G401 (cell line): ENCODE data around the gene POMP. TPM values are rescaled to one million over a fixed set of nuclear protein-coding genes. Genes with fewer than 3 reads are reported as not detected.
"Not testable (repeated sequence)": the region's sequence is repeated elsewhere in the genome, so short reads cannot be mapped to it uniquely, and the experiment has no call there.

Experiments used
- DNase-seq: peaks from one replicate; pipeline ENCODE4 v3.0.0-alpha.2; 2015; ENCODE audit warnings: low spot score
- in situ Hi-C: cut with HindIII; loops from 2 replicates; pipeline ENCODE4 v1.10.0; 2016; ENCODE audit warnings: low sequenced_read_pairs, mixed read lengths
- total RNA-seq: library from RNA; depleted of rRNA; stranded (reverse); fragments of >200 nt; shearing (Covaris generic); gene quantifications from 2 replicates; pipeline ENCODE4 v1.2.3, GENCODE V29; 2014

The POMP gene
- total RNA-seq, 1 experiment from 2014 or later, result 75.0 TPM

- in situ Hi-C loops, result no loop called here
- no peak for DNase-seq
Measured at GRCh38 chr13:28684257-28684656, 25.3 kb downstream of the POMP start.

GRCh38 chr13:28685114-28685513 is 26.2 kb downstream of the POMP start:
- no peak for DNase-seq
- in situ Hi-C loops, result no loop called here

DNA sequence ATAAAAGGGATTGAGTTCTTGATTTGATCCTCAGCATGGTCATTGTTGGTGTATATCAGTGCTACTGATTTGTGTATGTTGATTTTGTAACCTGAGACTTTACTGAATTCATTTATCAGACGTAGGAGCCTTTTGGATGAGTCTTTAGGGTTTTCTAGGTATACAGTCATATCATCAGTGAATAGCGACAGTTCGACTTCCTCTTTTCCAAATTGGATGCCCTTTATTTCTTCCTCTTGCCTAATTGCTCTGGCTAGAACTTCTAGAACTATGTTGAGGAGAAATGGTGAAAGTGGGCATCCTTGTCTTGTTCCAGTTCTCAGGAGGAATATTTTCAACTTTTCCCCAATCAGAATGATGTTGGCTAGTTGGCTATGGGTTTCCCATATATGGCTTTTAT is 27.0 kb downstream of the POMP start:
- no peak for DNase-seq
- in situ Hi-C loops, result no loop called here

DNA sequence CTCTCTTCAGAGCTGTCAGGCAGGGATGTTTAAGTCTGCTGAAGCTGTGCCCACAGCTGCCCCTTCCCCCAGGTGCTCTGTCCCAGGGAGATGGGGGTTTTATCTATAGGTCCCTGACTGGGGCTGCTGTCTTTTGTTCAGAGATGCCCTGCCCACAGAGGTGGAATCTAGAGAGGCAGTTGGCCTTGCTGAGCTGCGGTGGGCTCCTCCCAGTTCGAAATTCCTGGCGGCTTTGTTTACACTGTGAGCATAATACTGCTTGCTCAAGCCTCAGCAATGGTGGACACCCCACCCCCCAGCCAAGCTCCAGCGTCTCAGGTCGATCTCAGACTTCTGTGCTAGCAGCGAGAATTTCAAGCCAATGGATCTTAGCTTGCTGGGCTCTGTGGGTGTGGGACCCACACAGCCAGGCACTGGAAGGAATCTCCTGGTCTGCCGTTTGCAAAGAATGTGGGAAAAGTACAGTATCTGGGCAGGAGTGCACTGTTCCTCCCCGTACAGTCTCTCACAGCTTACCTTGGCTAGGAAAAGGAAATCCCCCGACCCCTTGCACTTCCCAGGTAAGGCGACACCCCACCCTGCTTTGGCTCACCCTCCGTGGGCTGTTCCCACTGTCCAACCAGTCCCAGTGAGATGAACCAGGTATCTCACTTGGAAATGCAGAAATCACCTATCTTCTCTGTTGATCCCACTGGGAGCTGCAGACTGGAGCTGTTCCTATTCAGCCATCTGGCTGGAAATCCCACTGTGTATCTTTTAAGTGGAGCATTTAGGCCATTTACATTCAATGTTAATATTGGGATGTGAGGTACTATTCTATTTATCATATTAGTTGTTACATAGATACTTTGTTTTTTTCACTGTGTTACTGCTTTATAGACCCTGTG is 34.9 kb downstream of the POMP start:
- in situ Hi-C loops, DNase-seq: not testable (repeated sequence)

DNA sequence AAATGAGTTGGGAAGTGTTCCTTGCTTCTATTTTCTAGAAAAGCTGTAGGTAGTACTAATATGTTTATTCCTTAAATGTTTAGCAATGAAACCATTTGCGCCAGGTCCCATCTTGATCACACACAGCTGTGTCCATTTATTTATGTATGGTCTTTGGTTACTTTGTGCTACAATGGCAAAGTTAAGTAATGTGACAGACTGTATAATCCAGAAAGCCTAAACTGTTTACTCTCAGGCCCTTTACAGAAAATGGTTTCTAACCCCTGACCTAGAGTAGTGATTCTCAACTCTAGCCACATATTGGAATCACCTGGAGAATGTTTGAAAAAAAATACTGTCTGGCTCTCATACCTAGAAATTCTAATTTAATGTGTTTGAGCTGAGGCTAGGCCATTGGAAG is 38.5 kb downstream of the POMP start:
- DNase-seq, result no peak
- in situ Hi-C loops, result no loop called here

DNA sequence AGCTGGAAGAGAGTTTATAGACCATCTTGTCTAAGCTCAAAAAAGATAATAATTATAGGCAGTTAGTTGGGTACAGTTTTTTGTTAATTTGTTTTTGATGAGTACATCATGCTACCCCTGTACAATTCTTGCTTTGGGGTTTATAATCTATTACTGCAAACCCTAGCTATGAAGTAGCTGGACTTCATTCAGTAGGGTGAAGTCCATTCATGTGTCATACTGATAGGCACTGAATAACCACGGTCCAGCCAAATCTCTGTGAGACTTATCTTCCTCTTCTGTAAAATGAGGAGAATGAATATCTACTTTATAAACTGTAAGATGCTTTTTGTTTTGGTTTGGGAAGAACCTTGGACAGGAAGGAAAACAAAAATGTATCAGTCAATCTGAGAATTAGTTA is 40.3 kb downstream of the POMP start:
- in situ Hi-C loops, result no loop called here
- DNase-seq, result no peak

- DNase-seq, result no peak
- in situ Hi-C loops, result no loop called here
Measured at GRCh38 chr13:28704282-28704681, 45.4 kb downstream of the POMP start.

GRCh38 chr13:28704919-28705318 is 46.0 kb downstream of the POMP start:
- in situ Hi-C loops, result no loop called here
- peak; percentile 25 for DNase-seq

DNA sequence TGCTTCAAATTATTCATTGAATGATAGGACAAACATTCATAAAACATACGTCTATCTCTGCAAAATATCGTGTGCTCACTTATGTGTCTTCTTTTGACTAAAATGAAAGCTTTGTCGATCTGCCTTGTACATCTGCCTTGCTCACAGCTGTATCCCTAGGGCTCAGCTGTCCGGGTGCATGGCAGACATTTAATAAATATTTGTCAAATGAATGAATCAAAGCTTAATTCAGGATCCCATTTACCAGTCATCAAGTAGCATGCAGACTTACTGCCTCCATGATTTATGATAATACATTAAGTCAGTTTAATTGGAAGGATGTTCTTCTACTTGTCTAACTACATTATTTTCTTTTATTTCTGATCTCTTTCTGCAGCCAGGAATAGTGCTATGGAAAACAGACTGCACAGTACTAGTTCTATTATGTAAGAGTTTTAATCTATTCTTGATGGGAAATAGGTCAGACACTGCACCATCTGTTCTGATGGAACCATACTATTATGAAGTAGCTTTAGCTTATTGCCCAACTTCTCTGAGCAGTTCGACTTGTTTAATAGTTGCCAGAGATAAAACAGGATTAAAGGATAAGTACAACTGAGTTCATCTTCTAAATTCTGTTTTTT is 46.6 kb downstream of the POMP start:
- in situ Hi-C loops, result no loop called here

GRCh38 chr13:28707629-28708427 is 48.9 kb downstream of the POMP start:
- DNase-seq, result no peak
- in situ Hi-C loops, result no loop called here

More for the DNA sequence above, 46.6 kb downstream of the POMP start:
- peak; percentile 96 for DNase-seq

GRCh38 chr13:28710161-28710560 is 51.2 kb downstream of the POMP start:
- no peak for DNase-seq
- in situ Hi-C loops, result no loop called here

GRCh38 chr13:28714651-28715050 is 55.7 kb downstream of the POMP start:
- DNase-seq, result no peak
- in situ Hi-C loops, result no loop called here

GRCh38 chr13:28716511-28716910 is 57.6 kb downstream of the POMP start:
- in situ Hi-C loops, result no loop called here
- peak; percentile 51 for DNase-seq

DNA sequence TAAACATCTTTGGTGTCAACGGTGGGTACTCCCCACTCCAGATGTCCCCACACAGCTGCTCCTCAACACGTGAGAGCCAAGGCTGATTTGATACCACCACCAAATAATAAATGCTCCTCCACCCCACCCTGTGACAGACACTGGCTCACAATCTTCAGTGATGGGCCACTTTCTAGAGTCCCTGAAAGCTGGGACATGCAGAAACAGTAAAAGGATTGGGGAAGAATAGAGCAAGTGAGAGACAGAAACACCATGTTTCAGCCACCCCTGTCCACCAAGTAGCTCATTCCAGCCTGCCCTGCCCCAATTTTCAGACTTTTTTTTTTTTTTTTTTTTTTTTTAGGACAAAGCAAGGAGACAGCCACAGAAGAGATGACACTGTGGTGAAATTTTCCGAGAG is 58.2 kb downstream of the POMP start:
- DNase-seq, result peak; percentile 31
- in situ Hi-C loops, result no loop called here

DNA sequence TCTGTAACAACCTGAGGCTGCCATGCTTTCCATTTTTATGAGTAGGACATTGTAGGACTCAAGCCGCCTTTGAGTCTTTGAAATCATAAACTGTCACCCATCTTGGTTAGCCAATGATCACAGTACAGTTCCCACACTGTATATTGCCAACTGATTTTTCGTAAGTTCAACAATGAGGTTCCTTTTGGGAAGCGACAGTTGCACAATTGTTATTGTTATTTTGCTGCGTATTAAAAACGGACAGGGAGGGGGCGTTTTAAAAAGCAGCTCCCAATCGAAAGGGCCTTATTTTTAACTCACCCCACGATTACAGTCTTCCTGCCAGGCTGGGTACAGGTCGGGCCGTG is 59.2 kb downstream of the POMP start:
- peak; percentile 72 for DNase-seq
- in situ Hi-C loops, result no loop called here

- peak; percentile 95 for DNase-seq
- in situ Hi-C loops, result no loop called here
Measured at GRCh38 chr13:28718543-28719226, 59.8 kb downstream of the POMP start, which contains the start of gene SLC46A3. SLC46A3 (minus strand) TSS chr13:28718970; CDS start chr13:28717998, 972 bp downstream.

- DNase-seq, result peak; percentile 36
- in situ Hi-C loops, result no loop called here
Measured at GRCh38 chr13:28719227-28720055, 60.5 kb downstream of the POMP start.

- in situ Hi-C loops, result no loop called here
- DNase-seq, result no peak
Measured at GRCh38 chr13:28723806-28724205, 64.9 kb downstream of the POMP start.
